Measurements from ENCODE around the gene WNT11.

The WNT11 gene

GRCh38 chr11:76169473-76169896 is 36.8 kb downstream of the WNT11 start:
- DNase-seq = no peak

- DNase-seq = no peak
Measured at GRCh38 chr11:76167590-76167989, 38.7 kb downstream of the WNT11 start.

- DNase-seq = no peak
Measured at GRCh38 chr11:76166314-76166713, 40.0 kb downstream of the WNT11 start.

GRCh38 chr11:76164861-76165751 is 41.2 kb downstream of the WNT11 start:
- DNase-seq = no peak

- DNase-seq = no peak
Measured at GRCh38 chr11:76164081-76164480, 42.2 kb downstream of the WNT11 start.

- DNase-seq = no peak
Measured at GRCh38 chr11:76163289-76163880, 42.9 kb downstream of the WNT11 start.

GRCh38 chr11:76162336-76163288 is 43.7 kb downstream of the WNT11 start:
- DNase-seq = no peak

- DNase-seq = no peak
Measured at GRCh38 chr11:76161261-76161961, 44.9 kb downstream of the WNT11 start.

GRCh38 chr11:76160856-76161255 is 45.4 kb downstream of the WNT11 start:
- DNase-seq = no peak

- DNase-seq = no peak
Measured at GRCh38 chr11:76159983-76160661, 46.2 kb downstream of the WNT11 start.

GRCh38 chr11:76159303-76159937 is 46.9 kb downstream of the WNT11 start:
- DNase-seq = no peak

- no peak for DNase-seq
Measured at GRCh38 chr11:76158394-76159302, 47.7 kb downstream of the WNT11 start.

- no peak for DNase-seq
Measured at GRCh38 chr11:76157891-76158290, 48.4 kb downstream of the WNT11 start.

GRCh38 chr11:76156971-76157427 is 49.3 kb downstream of the WNT11 start:
- DNase-seq = no peak

GRCh38 chr11:76155500-76156227 is 50.6 kb downstream of the WNT11 start:
- DNase-seq = no peak

GRCh38 chr11:76153571-76153923 is 52.8 kb downstream of the WNT11 start:
- DNase-seq = no peak

GRCh38 chr11:76152741-76153570 is 53.3 kb downstream of the WNT11 start:
- DNase-seq = no peak

- no peak for DNase-seq
Measured at GRCh38 chr11:76152086-76152681, 54.1 kb downstream of the WNT11 start.
